ENCODE measurements around the gene TENM4.

GRCh38 chr11:78973876-78974275 lies 467.0 kb downstream of the TENM4 start:
- TF ChIP-seq CTCF (IDR thresholded peaks at IDR 0.05) (no peak), POLR2A (IDR thresholded peaks at IDR 0.05) (no peak)

Data from heart left ventricle (tissue), 13 donors.